ENCODE data around the gene HOXB7. TPM values are rescaled to one million over a fixed set of nuclear protein-coding genes. Genes with fewer than 3 reads are reported as not detected.

Gene HOXB7
- total RNA-seq, 1 experiment from 2014 or later, result 9.1 TPM

DNA sequence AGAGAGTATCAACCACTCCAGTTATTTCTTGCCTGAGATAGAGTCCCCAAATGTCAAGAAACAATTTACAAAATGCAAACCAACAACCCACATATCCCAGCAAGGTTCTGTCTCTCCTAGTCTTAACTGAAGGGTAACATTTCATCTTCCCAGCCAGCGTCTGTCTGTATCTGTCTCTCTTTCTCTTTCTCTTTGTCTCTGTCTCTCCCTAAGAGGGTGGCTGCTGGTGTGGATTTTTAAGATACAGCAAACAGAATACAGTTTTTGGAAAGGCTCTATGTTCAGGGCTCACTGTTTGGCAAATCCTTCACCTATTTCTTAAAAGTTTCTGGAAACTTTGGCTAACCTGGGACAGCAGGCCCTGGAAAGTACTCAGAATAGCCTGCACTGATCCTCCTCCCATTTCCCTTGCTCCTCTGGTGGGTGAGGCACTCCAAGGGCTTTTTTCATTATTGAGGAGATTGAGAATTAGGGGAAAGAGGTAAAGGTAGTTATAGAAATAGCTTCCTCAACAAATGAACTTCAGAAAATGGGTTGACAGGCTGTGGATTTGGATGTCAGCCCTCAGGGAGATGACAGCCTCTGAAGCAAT lies 38.9 kb downstream of the HOXB7 start:
- DNase-seq (ENCODE audit: low spot score), result no peak
- in situ Hi-C loops (cut with HindIII; ENCODE audit: low sequenced_read_pairs), result no loop called here

DNA sequence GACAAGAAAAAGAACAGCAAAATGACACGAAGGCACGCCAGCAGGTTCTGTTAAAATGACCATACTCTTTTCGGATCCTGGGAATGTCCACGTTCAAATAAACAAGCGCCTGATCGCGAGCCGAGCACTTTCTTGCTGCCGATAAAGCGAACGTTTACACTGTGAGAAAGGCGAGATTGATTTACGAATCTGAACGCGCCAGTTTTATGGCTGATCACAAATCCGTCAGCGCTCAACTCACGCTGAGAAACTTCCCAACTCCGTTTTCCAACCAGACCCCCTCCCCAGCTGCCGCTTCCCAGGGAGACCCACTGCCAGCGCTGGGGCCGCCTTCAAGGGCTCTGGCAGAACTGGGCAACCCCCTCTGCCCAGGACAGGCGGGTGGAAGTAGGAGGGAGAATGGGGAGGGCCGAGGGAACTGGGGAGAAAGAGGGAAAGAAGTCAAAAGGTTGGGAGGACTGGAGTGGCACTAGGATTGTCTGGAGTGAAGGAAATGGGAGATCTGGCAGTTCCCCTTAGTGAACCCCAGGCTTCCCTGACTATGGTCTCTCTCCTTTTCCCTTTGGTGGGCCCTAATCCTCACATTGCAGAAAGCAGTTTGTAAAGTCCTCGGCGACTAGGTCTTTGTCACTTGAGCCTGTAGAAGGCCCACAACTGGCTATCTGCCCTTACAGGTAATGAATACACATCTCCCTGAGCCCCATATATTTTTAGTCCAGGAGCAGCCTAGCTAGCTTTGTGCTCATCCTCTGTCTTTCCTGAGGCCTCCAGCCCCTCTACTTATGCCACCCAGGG lies 39.6 kb downstream of the HOXB7 start:
- no peak for DNase-seq (ENCODE audit: low spot score)
- in situ Hi-C loops (cut with HindIII; ENCODE audit: low sequenced_read_pairs), result no loop called here

- in situ Hi-C loops (cut with HindIII; ENCODE audit: low sequenced_read_pairs), result no loop called here
- DNase-seq (ENCODE audit: low spot score), result no peak
These were observed 40.3 kb downstream of the HOXB7 start for GRCh38 chr17:48570325-48571023.

GRCh38 chr17:48569674-48570324 lies 41.0 kb downstream of the HOXB7 start:
- in situ Hi-C loops (cut with HindIII; ENCODE audit: low sequenced_read_pairs), result no loop called here
- DNase-seq (ENCODE audit: low spot score), result no peak

- in situ Hi-C loops (cut with HindIII; ENCODE audit: low sequenced_read_pairs), result no loop called here
- no peak for DNase-seq (ENCODE audit: low spot score)
These were observed 41.6 kb downstream of the HOXB7 start for GRCh38 chr17:48569240-48569582.

DNA sequence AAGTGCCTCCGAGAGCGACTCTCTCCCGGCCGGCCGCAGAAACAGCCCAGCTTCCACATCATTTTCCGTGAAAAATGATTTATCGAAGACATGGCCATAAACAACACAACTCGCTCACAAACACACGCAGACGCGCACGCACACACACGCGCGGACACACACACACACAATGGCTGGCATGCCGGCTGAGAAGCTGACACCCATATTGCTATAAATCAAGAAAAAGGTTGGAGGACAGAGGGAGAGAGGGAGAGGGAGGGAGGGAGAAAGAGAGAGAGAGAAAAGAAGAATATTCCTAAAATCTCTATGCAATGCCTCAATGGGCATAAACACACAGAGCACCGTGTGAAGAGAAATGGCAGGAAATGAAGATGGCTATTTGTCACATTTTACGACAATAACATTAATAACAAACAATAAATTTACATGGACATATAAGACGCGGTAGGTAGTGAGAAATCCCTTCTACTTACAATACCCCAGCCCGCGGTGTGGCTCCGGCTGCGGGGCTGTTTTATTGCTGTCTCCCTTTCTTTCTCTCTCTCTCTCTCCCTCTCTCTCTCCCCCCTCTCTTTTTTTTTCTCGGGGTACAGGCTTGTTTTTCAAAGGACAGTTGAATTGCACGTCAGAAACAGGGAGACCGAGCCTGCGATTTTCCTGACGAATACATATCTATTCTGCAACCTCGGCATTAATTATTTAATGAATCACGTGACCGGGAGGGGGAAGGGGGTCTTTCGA lies 42.1 kb downstream of the HOXB7 start:
- in situ Hi-C loops (cut with HindIII; ENCODE audit: low sequenced_read_pairs), result no loop called here
- no peak for DNase-seq (ENCODE audit: low spot score)

GRCh38 chr17:48567646-48568354 lies 43.0 kb downstream of the HOXB7 start:
- in situ Hi-C loops (cut with HindIII; ENCODE audit: low sequenced_read_pairs), result no loop called here
- DNase-seq (ENCODE audit: low spot score), result no peak

DNA sequence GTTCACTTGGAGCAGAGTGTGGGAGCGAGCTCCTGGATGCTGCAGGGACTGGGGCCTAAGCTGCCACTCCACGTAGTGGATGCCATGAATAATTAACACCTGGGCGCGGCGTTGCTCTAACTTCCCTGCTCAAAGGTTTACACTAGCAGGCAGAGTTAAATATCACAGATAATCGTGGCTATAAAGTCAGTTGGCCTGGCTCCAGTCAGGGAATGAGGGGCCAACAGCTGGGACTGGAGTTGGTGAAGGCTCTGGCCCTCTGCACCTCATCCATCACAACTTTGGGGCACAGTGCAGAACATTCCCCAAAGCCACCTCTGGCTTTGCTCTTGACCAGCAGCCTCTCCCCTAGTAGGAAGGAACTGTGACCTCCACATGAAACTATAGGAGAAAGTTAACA lies 43.6 kb downstream of the HOXB7 start:
- in situ Hi-C loops (cut with HindIII; ENCODE audit: low sequenced_read_pairs), result no loop called here
- DNase-seq (ENCODE audit: low spot score), result no peak

- in situ Hi-C loops (cut with HindIII; ENCODE audit: low sequenced_read_pairs), result no loop called here
- DNase-seq (ENCODE audit: low spot score), result no peak
These were observed 44.1 kb downstream of the HOXB7 start for GRCh38 chr17:48566717-48567116.

- in situ Hi-C loops (cut with HindIII; ENCODE audit: low sequenced_read_pairs), result no loop called here
These were observed 44.7 kb downstream of the HOXB7 start for GRCh38 chr17:48565925-48566710.

GRCh38 chr17:48565022-48565554 lies 45.7 kb downstream of the HOXB7 start:
- in situ Hi-C loops (cut with HindIII; ENCODE audit: low sequenced_read_pairs), result no loop called here
- no peak for DNase-seq (ENCODE audit: low spot score)

More at GRCh38 chr17:48565925-48566710, 44.7 kb downstream of the HOXB7 start:
- DNase-seq (ENCODE audit: low spot score), result no peak

- no peak for DNase-seq (ENCODE audit: low spot score)
- in situ Hi-C loops (cut with HindIII; ENCODE audit: low sequenced_read_pairs), result no loop called here
These were observed 46.4 kb downstream of the HOXB7 start for GRCh38 chr17:48564188-48565021.

DNA sequence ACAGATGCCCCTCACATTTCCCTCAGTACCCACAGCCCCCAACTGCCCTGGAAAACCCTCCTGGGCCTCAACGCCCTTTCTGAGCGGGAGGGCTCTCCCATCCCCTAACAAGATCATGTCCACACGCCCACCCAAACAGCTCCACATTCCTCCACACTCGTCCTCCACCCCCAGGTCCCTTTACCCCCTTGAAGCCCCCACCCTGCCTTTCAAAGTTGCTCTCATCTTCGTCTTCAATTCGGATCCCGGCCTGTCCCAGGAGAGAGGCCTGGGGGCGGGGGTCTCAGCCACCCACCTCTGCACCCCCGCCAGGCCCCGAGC lies 47.0 kb downstream of the HOXB7 start:
- in situ Hi-C loops (cut with HindIII; ENCODE audit: low sequenced_read_pairs), result no loop called here
- no peak for DNase-seq (ENCODE audit: low spot score)

GRCh38 chr17:48563385-48563838 lies 47.4 kb downstream of the HOXB7 start:
- DNase-seq (ENCODE audit: low spot score), result no peak
- in situ Hi-C loops (cut with HindIII; ENCODE audit: low sequenced_read_pairs), result no loop called here

DNA sequence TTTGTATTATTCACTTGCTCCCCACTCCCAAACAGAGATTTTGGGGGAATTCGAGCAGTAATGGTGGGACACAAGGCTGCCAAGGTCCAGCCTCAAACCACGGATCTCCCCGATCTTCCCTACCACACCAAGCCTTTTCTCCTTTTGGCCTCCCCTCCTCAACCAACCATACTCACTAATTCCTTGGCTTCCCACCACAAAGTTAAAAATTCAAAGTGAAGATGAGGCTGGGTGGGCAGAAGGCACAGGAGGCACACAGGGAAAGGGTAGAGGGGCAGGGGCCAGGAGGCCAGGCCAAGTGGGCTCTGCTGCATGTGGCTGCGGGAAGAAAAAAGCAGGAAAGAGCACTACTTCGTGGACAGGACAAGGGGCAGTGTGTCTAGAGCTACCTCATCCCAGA lies 47.9 kb downstream of the HOXB7 start:
- in situ Hi-C loops (cut with HindIII; ENCODE audit: low sequenced_read_pairs), result no loop called here
- DNase-seq (ENCODE audit: low spot score), result no peak

GRCh38 chr17:48561884-48562810 lies 48.7 kb downstream of the HOXB7 start:
- in situ Hi-C loops (cut with HindIII; ENCODE audit: low sequenced_read_pairs), result no loop called here
- no peak for DNase-seq (ENCODE audit: low spot score)

Data from G401 (cell line).